NCI-H345 treated with DMSO at 0.1 percent for 48 hours (cell line): ENCODE measurements around the gene C12orf43.
A peak's percentile ranks its signal among the peaks of the same experiment; 100 is the strongest.

Experiments used
- DNase-seq: peaks from one replicate; lab custom pipeline; 2025; ENCODE audit not compliant: unreplicated experiment; lab: John Stamatoyannopoulos, UW

The C12orf43 gene

DNA sequence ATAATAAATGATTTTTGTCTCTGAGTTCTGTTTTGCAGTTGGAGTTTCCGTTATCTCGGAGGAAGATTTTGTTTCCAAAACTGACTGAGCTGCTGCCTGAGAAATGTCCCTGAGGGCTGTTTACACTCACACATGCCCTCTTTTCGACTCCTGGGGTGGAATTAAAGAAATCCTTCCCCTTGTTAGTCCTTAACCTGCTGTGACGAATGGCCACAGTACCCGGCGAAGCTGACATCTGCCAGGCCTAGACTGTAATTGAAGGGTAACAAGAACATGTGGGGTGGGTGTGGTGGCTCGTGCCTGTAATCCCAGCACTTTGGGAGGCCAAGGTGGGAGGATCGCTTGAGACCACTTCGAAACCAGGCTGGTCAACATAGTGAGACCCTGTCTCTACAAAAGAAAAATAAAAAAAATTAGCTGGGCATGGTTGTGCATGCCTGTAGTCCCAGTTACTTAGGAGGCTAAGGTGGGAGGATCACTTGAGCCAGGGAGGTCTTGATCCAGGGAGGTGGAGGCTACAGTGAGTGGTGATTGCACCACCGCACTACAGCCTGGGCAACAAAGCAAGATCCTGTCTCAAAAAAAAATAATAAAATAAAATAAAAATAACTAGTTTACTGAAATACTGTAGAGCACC lies 14.4 kb upstream of the C12orf43 start:
- DNase-seq: no peak

- DNase-seq: no peak
These were observed 10.2 kb upstream of the C12orf43 start for GRCh38 chr12:121026274-121027045.

- no peak for DNase-seq
These were observed 9.3 kb upstream of the C12orf43 start for GRCh38 chr12:121025442-121026226.

- no peak for DNase-seq
These were observed 7.5 kb upstream of the C12orf43 start for GRCh38 chr12:121023799-121024198.

DNA sequence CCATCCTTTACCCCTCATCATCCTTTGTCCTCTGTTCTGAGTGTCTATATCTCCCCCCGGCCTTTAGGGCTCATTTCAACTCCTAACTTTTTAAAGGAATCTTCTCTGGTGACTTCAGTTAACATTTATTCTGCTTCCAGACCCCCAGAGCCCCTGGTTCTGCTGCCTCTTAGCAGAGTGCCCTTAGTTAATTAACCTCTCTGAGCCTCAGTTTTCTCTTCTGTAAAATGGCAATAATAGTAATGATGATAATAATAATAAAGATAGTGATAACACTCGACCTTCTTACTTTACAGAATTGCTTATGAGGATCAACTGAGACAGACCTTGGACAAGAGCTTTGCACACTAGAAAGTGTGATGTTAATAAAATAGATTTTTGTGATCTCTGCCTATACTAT lies 6.4 kb upstream of the C12orf43 start:
- no peak for DNase-seq

- no peak for DNase-seq
These were observed 5.5 kb upstream of the C12orf43 start for GRCh38 chr12:121021754-121022153.

GRCh38 chr12:121018860-121019617 lies 2.8 kb upstream of the C12orf43 start:
- DNase-seq: no peak

DNA sequence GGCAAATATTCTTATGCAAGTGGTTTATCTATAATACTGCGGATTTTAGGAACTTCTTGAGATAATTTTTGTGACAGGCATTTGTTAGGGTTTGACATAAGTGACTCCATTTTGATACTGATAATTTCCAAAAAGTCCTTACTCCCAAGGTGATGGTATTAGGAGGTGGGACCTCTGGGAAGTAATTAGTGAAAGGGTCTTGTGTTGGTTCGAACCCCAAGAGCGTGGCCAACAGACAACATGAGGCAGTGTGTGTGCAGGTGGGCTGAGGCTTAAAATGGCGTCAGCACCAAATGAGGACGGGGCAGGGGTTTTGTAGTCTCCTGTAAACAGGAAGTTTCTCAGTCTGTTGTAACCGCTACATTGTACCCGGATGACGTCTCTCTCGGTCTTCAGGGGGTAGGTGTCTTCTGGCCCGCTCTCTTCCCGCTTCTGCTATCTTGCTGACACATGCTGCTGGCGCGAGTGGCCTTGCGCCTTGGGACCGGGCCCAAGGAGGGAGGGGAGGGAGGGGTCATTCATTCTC lies 1.7 kb upstream of the C12orf43 start:
- DNase-seq: no peak

DNA sequence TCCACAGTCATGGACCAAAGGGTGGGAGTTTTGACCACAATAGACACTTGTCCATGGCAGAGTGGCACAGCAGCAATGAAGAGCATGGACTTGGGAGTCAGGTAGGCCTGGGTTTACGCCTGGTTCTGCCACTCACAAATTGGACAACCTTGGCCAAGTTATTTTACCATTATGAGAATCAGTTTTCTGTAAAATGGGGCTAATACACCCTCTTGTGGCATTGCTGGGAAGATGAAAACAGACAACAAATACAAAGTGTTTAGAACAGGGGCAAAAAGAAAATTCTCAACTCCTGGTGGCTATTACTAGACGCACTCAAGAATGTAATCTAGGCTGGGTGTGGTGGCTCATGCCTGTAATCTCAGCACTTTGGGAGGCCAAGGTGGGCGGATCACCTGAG lies 2.6 kb downstream of the C12orf43 start:
- no peak for DNase-seq

DNA sequence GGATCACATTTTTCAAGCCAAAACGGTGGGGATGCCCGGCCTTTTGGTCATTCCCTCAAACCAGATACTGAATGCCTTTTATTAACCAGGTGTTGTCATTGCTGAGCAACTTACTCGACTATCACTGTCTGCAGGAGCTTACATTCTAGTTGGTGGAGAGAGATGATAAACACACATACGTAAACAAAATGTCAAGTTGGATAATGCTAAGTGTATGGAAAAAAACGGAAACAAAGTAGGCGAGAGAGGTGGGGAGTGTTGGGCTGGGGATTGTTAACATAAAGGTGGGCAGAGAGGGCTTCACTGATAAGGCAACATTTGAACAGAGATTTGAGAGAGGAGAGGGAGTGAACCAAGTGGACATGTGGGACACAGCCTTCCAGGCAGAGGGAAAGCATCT lies 4.5 kb downstream of the C12orf43 start:
- DNase-seq: no peak

DNA sequence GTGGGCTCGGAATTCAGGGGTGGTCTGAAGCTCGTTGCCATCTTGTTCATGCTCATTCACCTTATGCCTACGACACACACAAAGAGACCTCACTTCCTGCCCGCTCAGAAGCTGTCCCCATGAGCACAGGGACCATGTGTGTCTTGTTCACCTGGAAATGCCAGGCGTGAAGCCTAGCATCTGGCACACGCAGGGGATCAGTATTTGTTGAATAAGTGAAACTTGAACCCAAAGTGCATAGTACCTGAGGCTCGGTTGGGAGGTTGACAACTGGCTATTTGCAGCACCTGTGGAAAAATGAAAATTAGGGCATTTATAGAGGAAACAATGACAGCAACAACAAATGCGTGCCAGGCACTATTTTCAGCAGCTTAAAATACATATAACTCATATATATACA lies 5.4 kb downstream of the C12orf43 start:
- DNase-seq: no peak

GRCh38 chr12:121009741-121010140 lies 6.5 kb downstream of the C12orf43 start:
- no peak for DNase-seq

- DNase-seq: no peak
These were observed 7.8 kb downstream of the C12orf43 start for GRCh38 chr12:121008347-121009098.

DNA sequence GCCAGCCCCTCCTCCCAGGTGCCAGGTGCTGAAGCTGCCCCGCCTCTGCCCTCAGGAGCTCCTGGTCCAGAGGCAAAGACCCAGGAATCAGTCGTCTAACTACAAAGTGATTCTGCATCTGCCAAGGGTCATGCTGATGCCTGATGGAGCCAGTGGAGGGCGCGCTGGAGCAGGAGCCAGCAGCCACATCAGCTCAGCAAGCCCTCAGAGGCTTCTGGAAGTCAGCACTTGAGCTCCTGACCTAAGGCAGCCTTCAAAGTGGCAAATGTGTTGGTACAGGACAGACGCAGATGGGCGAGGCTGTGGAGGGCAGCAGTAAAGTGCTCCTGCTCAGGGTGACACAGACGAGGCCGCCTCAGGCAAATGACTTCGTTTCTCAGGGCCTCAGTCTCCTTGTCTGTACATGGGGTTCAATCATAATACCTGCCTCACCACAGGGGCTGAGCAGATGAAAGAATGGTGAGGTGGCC lies 10.9 kb downstream of the C12orf43 start:
- peak; percentile 23 for DNase-seq

- no peak for DNase-seq
These were observed 12.0 kb downstream of the C12orf43 start for GRCh38 chr12:121004253-121004815.

GRCh38 chr12:121003650-121004049 lies 12.6 kb downstream of the C12orf43 start:
- no peak for DNase-seq

GRCh38 chr12:121001841-121002483 lies 14.3 kb downstream of the C12orf43 start:
- DNase-seq: no peak

GRCh38 chr12:121001060-121001459 lies 15.2 kb downstream of the C12orf43 start:
- no peak for DNase-seq

GRCh38 chr12:121000530-121000929 lies 15.8 kb downstream of the C12orf43 start:
- no peak for DNase-seq
